B cell (primary cell): ENCODE data around the gene PTPRG. TPM values are rescaled to one million over a fixed set of nuclear protein-coding genes. Genes with fewer than 3 reads are reported as not detected.

ENCODE experiments used
- ATAC-seq: fragments of 200-7000 bp; cut with Tn5 transposase; one replicate; pipeline ENCODE4 v1.10.0; 2021; ENCODE audit warnings: low read depth, mild to moderate bottlenecking, moderate number of reproducible peaks, moderate library complexity
- CTCF ChIA-PET: fragments of 350-600 bp; sonication (Branson Sonifier 250); formaldehyde crosslinking; loops from one replicate; lab custom pipeline; 2021; ENCODE audit warnings: antibody characterized with exemption, inconsistent platforms; lab: Charles Lee
- POLR2A ChIA-PET: fragments of 350-600 bp; sonication (Branson Sonifier 250); formaldehyde crosslinking; loops from one replicate; lab custom pipeline; 2021; ENCODE audit warnings: antibody characterized with exemption; lab: Charles Lee
- DNase-seq: peaks from one replicate; pipeline ENCODE4 v3.0.0; 2013
- H2AFZ ChIP-seq: 2 replicates; pipeline ENCODE4 v1.6.1; 2012; ENCODE audit warnings: mild to moderate bottlenecking, low read depth, low read length; ENCODE audit not compliant: insufficient read depth, poor library complexity, severe bottlenecking
- H3K27ac ChIP-seq, 2 donors: 1 replicate in 1 of 2; 2 replicates in 1 of 2; pipeline ENCODE4 v1.5.1; 2012 to 2013; ENCODE audit warnings: low read length in 2 of 2, mild to moderate bottlenecking in 2 of 2, moderate library complexity in 1 of 2
- H3K27me3 ChIP-seq, 4 experiments: fragments of 200-600 bp in 1 of 4; sonication (generic) in 1 of 4; replicated peaks in 1 of 4; 1 replicate in 2 of 4; 2 replicates in 2 of 4; pipeline versions ENCODE4 v1.6.1 to v1.7.0; 2013 to 2016; ENCODE audit warnings: low read length in 3 of 4, mild to moderate bottlenecking in 2 of 4, mixed read lengths in 1 of 4, moderate library complexity in 1 of 4; ENCODE audit not compliant: insufficient read depth in 4 of 4, control insufficient read depth in 3 of 4; ENCODE audit errors: control extremely low read depth in 1 of 4
- H3K36me3 ChIP-seq, 2 experiments: replicated peaks in 1 of 2; 1 replicate in 1 of 2; 2 replicates in 1 of 2; pipeline versions ENCODE4 v1.6.1 to v1.7.1; 2013; ENCODE audit warnings: low read length in 1 of 2; ENCODE audit not compliant: insufficient read depth in 2 of 2, control insufficient read depth in 1 of 2; ENCODE audit errors: control extremely low read depth in 1 of 2, extremely low read depth in 1 of 2
- H3K4me1 ChIP-seq, 2 donors: fragments of 200-600 bp in 1 of 2; sonication (generic) in 1 of 2; 1 replicate in 1 of 2; 2 replicates in 1 of 2; pipeline versions ENCODE4 v1.5.1 to v1.6.1; 2013 to 2017; ENCODE audit warnings: low read length in 2 of 2; ENCODE audit not compliant: control insufficient read depth in 2 of 2, insufficient read depth in 2 of 2
- H3K4me2 ChIP-seq: replicated peaks from 2 replicates; pipeline ENCODE3; 2012; ENCODE audit warnings: mild to moderate bottlenecking, low read depth, low read length; ENCODE audit not compliant: poor library complexity, severe bottlenecking
- H3K4me3 ChIP-seq, 5 experiments: fragments of 200-600 bp in 1 of 5; sonication (generic) in 1 of 5; 1 replicate in 3 of 5; 2 replicates in 2 of 5; pipeline versions ENCODE4 v1.5.1 to v1.7.0; 2011 to 2016; ENCODE audit warnings: low read length in 4 of 5, mild to moderate bottlenecking in 4 of 5, low read depth in 2 of 5, control low read depth in 1 of 5, moderate library complexity in 1 of 5; ENCODE audit not compliant: insufficient read depth in 1 of 5; ENCODE audit errors: control extremely low read depth in 1 of 5, extremely low read depth in 1 of 5
- H3K79me2 ChIP-seq: fragments of 200-600 bp; sonication (generic); one replicate; pipeline ENCODE4 v1.6.0; 2016; ENCODE audit warnings: low read length; ENCODE audit not compliant: control insufficient read depth, insufficient read depth
- H3K9ac ChIP-seq: fragments of 200-600 bp; sonication (generic); 2 replicates; pipeline ENCODE4 v1.6.1; 2017; ENCODE audit warnings: mild to moderate bottlenecking, low read length, moderate library complexity
- H3K9me3 ChIP-seq, 3 donors: one replicate each; pipeline versions ENCODE4 v1.6.1 to v1.7.1; 2013; ENCODE audit warnings: low read length in 2 of 3; ENCODE audit not compliant: control insufficient read depth in 2 of 3, insufficient read depth in 1 of 3; ENCODE audit errors: control extremely low read depth in 1 of 3
- H4K20me1 ChIP-seq: 2 replicates; pipeline ENCODE4 v1.6.0; 2012; ENCODE audit warnings: mild to moderate bottlenecking, low read length; ENCODE audit not compliant: insufficient read depth, control insufficient read depth, poor library complexity, severe bottlenecking
- H3K27ac Mint-ChIP-seq: one replicate; pipeline ENCODE4 v1.8.0; 2021; ENCODE audit warnings: mixed read lengths
- H3K27me3 Mint-ChIP-seq: one replicate; pipeline ENCODE4 v1.8.0; 2021; ENCODE audit warnings: mixed read lengths
- H3K4me1 Mint-ChIP-seq: one replicate; pipeline ENCODE4 v1.8.0; 2021; ENCODE audit warnings: mixed read lengths
- H3K4me3 Mint-ChIP-seq: one replicate; pipeline ENCODE4 v1.8.0; 2021; ENCODE audit warnings: mixed read lengths
- H3K9me3 Mint-ChIP-seq: one replicate; pipeline ENCODE4 v1.8.0; 2022; ENCODE audit warnings: mixed read lengths; ENCODE audit not compliant: insufficient read depth
- CTCF ChIP-seq: fragments of 200-600 bp; IDR thresholded peaks from one replicate; pipeline ENCODE4 v1.8.0; 2022; ENCODE audit warnings: antibody characterized with exemption, mild to moderate bottlenecking
- EZH2 ChIP-seq: IDR thresholded peaks from 2 replicates; pipeline ENCODE4 v1.6.1; 2012; ENCODE audit warnings: borderline replicate concordance, low read depth, mild to moderate bottlenecking, moderate library complexity, low read length; ENCODE audit not compliant: insufficient read depth, poor library complexity, severe bottlenecking
- WGBS: methylation state at CpG from one replicate; pipeline ENCODE4 v1.1.5; 2013; ENCODE audit warnings: missing lambda C conversion rate; ENCODE audit not compliant: insufficient coverage; 5-methylcytosine and 5-hydroxymethylcytosine counted together
- intact Hi-C: fragments of 100-400 bp; cut with micrococcal nuclease; formaldehyde crosslinking; loops from one replicate; pipeline ENCODE4 v1.10.0; 2022
- polyA plus RNA-seq: library from polyadenylated mRNA; depleted of rRNA; stranded (reverse); fragments of >200 nt; gene quantifications from 2 replicates; pipeline ENCODE4 v1.2.3, GENCODE V29; 2012
- small RNA-seq: library from RNA; depleted of rRNA; stranded (forward); fragments of <200 nt; gene quantifications from one replicate; pipeline ENCODE3, GENCODE V24; 2012; ENCODE audit warnings: low replicate concordance, low read depth; ENCODE audit not compliant: insufficient read length
- total RNA-seq, 2 donors: library from RNA; stranded (reverse); fragments of 120-200 nt in 1 of 2; gene quantifications; 1 replicate in 1 of 2; 2 replicates in 1 of 2; pipeline versions ENCODE4 v1.2.3 to v1.2.4, GENCODE V29; 2013 to 2022

The PTPRG gene
- total and polyA plus RNA-seq, 2 donors (not counting 1 experiment from before 2014, with no cell fraction given) = 0.12 to 1.3 TPM

GRCh38 chr3:62335196-62335595, 773.8 kb downstream of the PTPRG start:
- ChIA-PET POLR2A (no interaction called here), CTCF (interaction anchor here (0.7 kb wide), 1 partner anchor 1060 kb away, joined by 3 read pairs; no protein-coding TSS in a partner anchor)
- Histone ChIP-seq H4K20me1 (no peaks in the 10 kb centered on the region), H3K4me1 (no peaks in the 10 kb centered on the region), H3K27ac (no peak overlapping the region), H3K9me3 (no peaks in the 10 kb centered on the region), H3K27me3 (no peaks in the 10 kb centered on the region), H2AFZ (no peak overlapping the region), H3K79me2 (no peaks in the 10 kb centered on the region), H3K4me3 (no peak overlapping the region), H3K36me3 (no peaks in the 10 kb centered on the region), H3K4me2 (no peak overlapping the region), H3K9ac (no peak overlapping the region)
- TF ChIP-seq EZH2 = no peak
- no peak for TF ChIP-seq CTCF
- ATAC-seq (no peak), DNase-seq (no peak)
- no CpG with 5 or more reads among the region's 3 CpGs for WGBS
- intact Hi-C loops = no loop called here
- H3K27ac Mint-ChIP-seq = no peak overlapping the region
- no peaks in the 10 kb centered on the region for H3K27me3 Mint-ChIP-seq
- no peak overlapping the region for H3K4me3 Mint-ChIP-seq
- no peaks in the 10 kb centered on the region for H3K4me1 Mint-ChIP-seq
- no peaks in the 10 kb centered on the region for H3K9me3 Mint-ChIP-seq

GRCh38 chr3:62343755-62344154, 782.4 kb downstream of the PTPRG start:
- Histone ChIP-seq H3K27me3 (no peaks in the 10 kb centered on the region), H3K27ac (no peak overlapping the region), H2AFZ (no peak overlapping the region), H4K20me1 (no peaks in the 10 kb centered on the region), H3K4me1 (no peaks in the 10 kb centered on the region), H3K79me2 (no peaks in the 10 kb centered on the region), H3K9me3 (peaks cover 0 to 4% (median 1%) of the 10 kb centered on the region in 3 donors), H3K36me3 (no peaks in the 10 kb centered on the region), H3K9ac (no peak overlapping the region), H3K4me2 (no peak overlapping the region), H3K4me3 (no peak overlapping the region)
- intact Hi-C loops = no loop called here
- WGBS = no CpG with 5 or more reads among the region's 2 CpGs
- Mint-ChIP-seq H3K9me3 (no peaks in the 10 kb centered on the region), H3K4me1 (no peaks in the 10 kb centered on the region), H3K27ac (no peak overlapping the region), H3K4me3 (no peak overlapping the region), H3K27me3 (peaks cover 8% of the 10 kb centered on the region)
- TF ChIP-seq EZH2 = no peak
- no peak for TF ChIP-seq CTCF
- ATAC-seq = no peak
- ChIA-PET POLR2A (no interaction called here), CTCF (no interaction called here)
- DNase-seq = no peak

Small RNAs within 50 kb of the gene (small RNA-seq; reads per million reads assigned to genes)
- not detected for gene RF00019
- not detected for gene RNU2-10P
